OCI-LY1 (cell line): ENCODE measurements around the gene CPXM2.

ENCODE experiments used
- H2AFZ ChIP-seq: fragments of 200-600 bp; sonication (generic), shearing (Covaris generic); 2 replicates; pipeline ENCODE4 v1.6.0; 2014; ENCODE audit warnings: antibody characterized with exemption, mild to moderate bottlenecking, low read length
- H3F3A ChIP-seq: fragments of 200-600 bp; sonication (generic), shearing (Covaris generic); 2 replicates; pipeline ENCODE4 v1.6.0; 2014; ENCODE audit warnings: mild to moderate bottlenecking, antibody characterized with exemption, low read length, moderate library complexity; ENCODE audit not compliant: insufficient read depth
- H3K27ac ChIP-seq: fragments of 200-600 bp; sonication (generic); 2 replicates; pipeline ENCODE4 v1.5.1; 2014; ENCODE audit warnings: low read length, mixed run types, mild to moderate bottlenecking, low read depth; ENCODE audit not compliant: poor library complexity, severe bottlenecking
- H3K27me3 ChIP-seq: fragments of 200-600 bp; sonication (generic); 2 replicates; pipeline ENCODE4 v1.6.0; 2014; ENCODE audit warnings: antibody characterized with exemption, mild to moderate bottlenecking, low read length, moderate library complexity; ENCODE audit not compliant: insufficient read depth
- H3K36me3 ChIP-seq: fragments of 200-600 bp; sonication (generic); 2 replicates; pipeline ENCODE4 v1.6.1; 2014; ENCODE audit warnings: mild to moderate bottlenecking, antibody characterized with exemption, low read length, moderate library complexity, mixed read lengths; ENCODE audit not compliant: insufficient read depth
- H3K4me1 ChIP-seq: fragments of 200-600 bp; sonication (generic); 2 replicates; pipeline ENCODE4 v1.5.1; 2014; ENCODE audit warnings: mild to moderate bottlenecking, low read length, moderate library complexity; ENCODE audit not compliant: insufficient read depth, severe bottlenecking
- H3K4me2 ChIP-seq: fragments of 200-600 bp; sonication (generic), shearing (Covaris generic); 2 replicates; pipeline ENCODE4 v1.6.1; 2014; ENCODE audit warnings: low read length
- H3K4me3 ChIP-seq: fragments of 200-600 bp; sonication (generic); 2 replicates; pipeline ENCODE4 v1.5.1; 2014; ENCODE audit warnings: low read length, low read depth, mild to moderate bottlenecking, mixed read lengths; ENCODE audit not compliant: poor library complexity, severe bottlenecking
- H3K79me2 ChIP-seq: fragments of 200-600 bp; shearing (Covaris generic); 2 replicates; pipeline ENCODE4 v1.6.1; 2016; ENCODE audit warnings: mixed run types, low read length, mixed read lengths; ENCODE audit not compliant: insufficient read depth
- H3K9ac ChIP-seq: fragments of 200-600 bp; sonication (generic), shearing (Covaris generic); 2 replicates; pipeline ENCODE4 v1.6.1; 2014; ENCODE audit warnings: mild to moderate bottlenecking, low read length, mixed read lengths
- H3K9me2 ChIP-seq: fragments of 200-600 bp; sonication (generic), shearing (Covaris generic); 2 replicates; pipeline ENCODE4 v1.6.1; 2014; ENCODE audit warnings: low read depth, mild to moderate bottlenecking, low read length, mixed read lengths
- H3K9me3 ChIP-seq: fragments of 200-600 bp; shearing (Covaris generic); 2 replicates; pipeline ENCODE4 v1.6.1; 2014; ENCODE audit warnings: low read length, mixed read lengths
- H4K20me1 ChIP-seq: fragments of 200-600 bp; sonication (generic), shearing (Covaris generic); 2 replicates; pipeline ENCODE4 v1.6.0; 2016; ENCODE audit warnings: mild to moderate bottlenecking, low read length; ENCODE audit not compliant: insufficient read depth
- EZH2 ChIP-seq: fragments of 200-600 bp; sonication (generic), shearing (Covaris generic); IDR thresholded peaks from 2 replicates; pipeline ENCODE4 v1.8.0; 2017; ENCODE audit warnings: borderline replicate concordance, mixed run types, mild to moderate bottlenecking, antibody characterized with exemption, low read length, moderate library complexity, mixed read lengths
- TF ChIP-seq, protein P1 (sequence below): fragments of 200-600 bp; sonication (generic), shearing (Covaris generic); IDR thresholded peaks from 2 replicates; pipeline ENCODE4 v1.5.1; 2017; ENCODE audit warnings: mild to moderate bottlenecking, antibody characterized with exemption, low read length, moderate library complexity, mixed read lengths

Gene CPXM2

DNA sequence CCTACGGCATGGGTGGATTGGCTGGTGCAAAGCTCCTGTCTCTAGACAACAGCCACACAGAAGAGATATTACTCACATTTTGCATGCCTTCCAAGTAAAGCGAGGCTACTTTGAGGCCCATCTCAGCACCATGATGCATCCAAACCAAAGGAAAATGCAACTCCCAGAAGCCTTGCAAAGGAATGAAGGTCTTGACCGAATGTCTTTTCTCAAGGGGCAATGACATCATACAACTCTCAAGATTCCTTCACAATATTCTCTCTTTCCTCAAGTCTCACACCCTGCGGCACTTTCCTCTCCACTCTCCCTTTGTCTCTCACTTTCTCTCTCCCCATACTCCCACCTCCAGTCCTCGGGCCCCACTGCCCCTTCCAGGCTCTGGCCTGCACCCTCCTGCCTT lies 44.8 kb upstream of the CPXM2 start:
- H3K27ac ChIP-seq: no peak overlapping the region
- no peaks in the 10 kb centered on the region for H3K9me3 ChIP-seq
- H3K79me2 ChIP-seq: no peaks in the 10 kb centered on the region
- no peaks in the 10 kb centered on the region for H3K36me3 ChIP-seq
- no peaks in the 10 kb centered on the region for H3F3A ChIP-seq
- H3K27me3 ChIP-seq: peaks cover 4% of the 10 kb centered on the region; the same call in 1 of the 2 replicates
- H3K4me2 ChIP-seq: no peak overlapping the region
- H3K4me3 ChIP-seq: no peak overlapping the region
- no peak for TF ChIP-seq EZH2
- TF ChIP-seq, protein P1, sequence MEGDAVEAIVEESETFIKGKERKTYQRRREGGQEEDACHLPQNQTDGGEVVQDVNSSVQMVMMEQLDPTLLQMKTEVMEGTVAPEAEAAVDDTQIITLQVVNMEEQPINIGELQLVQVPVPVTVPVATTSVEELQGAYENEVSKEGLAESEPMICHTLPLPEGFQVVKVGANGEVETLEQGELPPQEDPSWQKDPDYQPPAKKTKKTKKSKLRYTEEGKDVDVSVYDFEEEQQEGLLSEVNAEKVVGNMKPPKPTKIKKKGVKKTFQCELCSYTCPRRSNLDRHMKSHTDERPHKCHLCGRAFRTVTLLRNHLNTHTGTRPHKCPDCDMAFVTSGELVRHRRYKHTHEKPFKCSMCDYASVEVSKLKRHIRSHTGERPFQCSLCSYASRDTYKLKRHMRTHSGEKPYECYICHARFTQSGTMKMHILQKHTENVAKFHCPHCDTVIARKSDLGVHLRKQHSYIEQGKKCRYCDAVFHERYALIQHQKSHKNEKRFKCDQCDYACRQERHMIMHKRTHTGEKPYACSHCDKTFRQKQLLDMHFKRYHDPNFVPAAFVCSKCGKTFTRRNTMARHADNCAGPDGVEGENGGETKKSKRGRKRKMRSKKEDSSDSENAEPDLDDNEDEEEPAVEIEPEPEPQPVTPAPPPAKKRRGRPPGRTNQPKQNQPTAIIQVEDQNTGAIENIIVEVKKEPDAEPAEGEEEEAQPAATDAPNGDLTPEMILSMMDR: no peak
- H3K4me1 ChIP-seq: no peaks in the 10 kb centered on the region
- no peaks in the 10 kb centered on the region for H3K9me2 ChIP-seq
- no peaks in the 10 kb centered on the region for H4K20me1 ChIP-seq
- no peak overlapping the region for H3K9ac ChIP-seq
- no peak overlapping the region for H2AFZ ChIP-seq

GRCh38 chr10:123935680-123936079 lies 44.1 kb upstream of the CPXM2 start:
- Histone ChIP-seq H3K9me3 (no peaks in the 10 kb centered on the region), H3K9ac (no peak overlapping the region), H3K4me2 (no peak overlapping the region), H3K27me3 (peaks cover 4% of the 10 kb centered on the region; the same call in 1 of the 2 replicates), H3K79me2 (no peaks in the 10 kb centered on the region), H3K36me3 (no peaks in the 10 kb centered on the region), H3K4me1 (no peaks in the 10 kb centered on the region), H3K9me2 (no peaks in the 10 kb centered on the region), H3K27ac (no peak overlapping the region), H2AFZ (no peak overlapping the region), H4K20me1 (no peaks in the 10 kb centered on the region), H3K4me3 (no peak overlapping the region), H3F3A (no peaks in the 10 kb centered on the region)
- TF ChIP-seq EZH2: no peak
- TF ChIP-seq, protein P1: no peak

- Histone ChIP-seq H3K9me2 (no peaks in the 10 kb centered on the region), H3K4me1 (no peaks in the 10 kb centered on the region), H2AFZ (no peak overlapping the region), H3F3A (no peaks in the 10 kb centered on the region), H3K79me2 (no peaks in the 10 kb centered on the region), H3K36me3 (no peaks in the 10 kb centered on the region), H3K9ac (no peak overlapping the region), H3K27me3 (peaks cover 4% of the 10 kb centered on the region; the same call in 1 of the 2 replicates), H4K20me1 (no peaks in the 10 kb centered on the region), H3K27ac (no peak overlapping the region), H3K9me3 (no peaks in the 10 kb centered on the region), H3K4me2 (no peak overlapping the region), H3K4me3 (no peak overlapping the region)
- TF ChIP-seq, protein P1: no peak
- TF ChIP-seq EZH2: no peak
Measured at GRCh38 chr10:123934846-123935245, 43.2 kb upstream of the CPXM2 start.
